SJCRH30 (cell line): Measurements from ENCODE around the gene PKDCC. TPM values are rescaled to one million over a fixed set of nuclear protein-coding genes. Genes with fewer than 3 reads are reported as not detected.
"Not testable (repeated sequence)": the region's sequence is repeated elsewhere in the genome, so short reads cannot be mapped to it uniquely, and the experiment has no call there.

Experiments
- DNase-seq, 2 experiments: peaks; one replicate each; pipeline ENCODE4 v3.0.0-alpha.2; 2015 to 2020
- H3K27ac ChIP-seq: fragments of 250-450 bp; sonication (Bioruptor Pico); 2 replicates; pipeline ENCODE4 v1.5.1; 2020; ENCODE audit warnings: mild to moderate bottlenecking, moderate library complexity
- H3K27me3 ChIP-seq: fragments of 250-450 bp; sonication (Bioruptor Pico); 2 replicates; pipeline ENCODE4 v1.5.1; 2020; ENCODE audit warnings: mild to moderate bottlenecking, moderate library complexity
- H3K36me3 ChIP-seq: fragments of 250-450 bp; sonication (Bioruptor Pico); 2 replicates; pipeline ENCODE4 v1.5.1; 2020; ENCODE audit warnings: mild to moderate bottlenecking, moderate library complexity
- H3K4me1 ChIP-seq: fragments of 250-450 bp; sonication (Bioruptor Pico); 2 replicates; pipeline ENCODE4 v1.5.1; 2020; ENCODE audit warnings: mild to moderate bottlenecking, moderate library complexity
- H3K4me3 ChIP-seq: fragments of 250-450 bp; sonication (Bioruptor Pico); 2 replicates; pipeline ENCODE4 v1.5.1; 2020; ENCODE audit warnings: mild to moderate bottlenecking, moderate library complexity
- H3K9me3 ChIP-seq: fragments of 250-450 bp; sonication (Bioruptor Pico); replicated peaks from 2 replicates; pipeline ENCODE4 v1.5.1; 2020; ENCODE audit warnings: mild to moderate bottlenecking, moderate library complexity
- total RNA-seq: library from RNA; depleted of rRNA; stranded (reverse); fragments of >200 nt; shearing (Covaris generic); gene quantifications from 2 replicates; pipeline ENCODE4 v1.2.3, GENCODE V29; 2014

The PKDCC gene
- total RNA-seq, 1 experiment from 2014 or later: 361 TPM

DNA sequence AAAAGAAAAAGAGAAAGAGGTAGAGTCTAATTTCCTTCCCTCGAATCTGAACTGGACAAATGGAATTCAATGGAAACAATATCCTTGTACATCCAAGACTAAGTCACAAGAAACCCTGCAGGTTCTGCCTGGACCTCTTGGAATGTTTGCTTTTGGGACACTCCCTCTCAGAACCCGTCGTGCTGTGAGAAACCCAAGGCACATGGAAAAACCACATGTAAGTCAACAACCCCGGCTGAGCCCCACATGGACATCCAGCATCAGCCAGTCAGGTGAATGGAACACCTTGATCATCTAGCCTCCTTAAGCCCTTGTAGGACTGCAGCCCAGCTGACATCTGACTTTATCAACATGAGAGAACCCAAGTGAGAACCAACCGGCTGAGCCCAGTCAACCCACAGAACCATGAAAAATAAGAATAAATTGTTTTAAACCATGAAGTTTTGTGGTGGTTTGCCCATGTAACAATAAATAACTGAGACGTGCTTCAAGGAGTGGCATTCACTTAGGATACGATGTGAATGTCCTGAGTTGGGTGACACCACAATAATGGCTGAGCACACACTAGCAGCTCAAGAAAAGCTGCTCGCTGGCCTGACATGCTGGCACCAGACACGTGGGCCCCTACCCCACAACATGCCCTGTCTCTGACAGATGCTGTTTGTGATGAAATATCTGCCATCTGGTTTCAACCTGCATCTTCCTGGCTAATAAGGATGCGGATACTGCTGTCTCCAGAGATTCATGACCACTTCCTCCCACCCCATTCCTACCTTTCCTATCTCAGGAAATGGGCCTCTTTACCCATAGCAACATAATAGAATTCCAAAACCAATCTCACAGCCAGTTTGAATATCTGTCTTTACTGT lies 28.8 kb downstream of the PKDCC start:
- Histone ChIP-seq H3K27ac (no peak overlapping the region), H3K27me3 (no peaks in the 10 kb centered on the region), H3K9me3 (no peaks in the 10 kb centered on the region), H3K4me1 (peaks cover 33% of the 10 kb centered on the region), H3K4me3 (no peak overlapping the region), H3K36me3 (no peaks in the 10 kb centered on the region)
- no peak for DNase-seq

DNA sequence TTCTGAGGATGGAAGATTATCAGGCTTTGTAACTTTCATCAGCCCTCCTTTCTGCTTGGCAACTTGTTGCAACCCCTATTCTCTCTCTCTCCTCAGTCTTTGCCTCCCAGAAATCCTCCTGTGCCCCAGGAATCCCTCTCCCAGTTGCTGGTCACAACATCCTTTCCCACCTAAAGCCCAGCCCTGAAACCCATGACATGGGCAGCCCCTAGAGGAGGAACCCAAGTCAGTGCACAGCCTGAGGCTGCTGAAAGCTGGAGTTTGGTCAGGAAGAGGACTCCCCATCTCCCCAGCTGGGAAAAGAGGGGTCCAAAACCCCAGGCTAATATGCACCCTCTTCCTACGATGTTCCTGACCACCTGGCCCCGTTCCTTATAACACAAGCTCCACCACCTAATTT lies 29.5 kb downstream of the PKDCC start:
- no peak overlapping the region for H3K27ac ChIP-seq
- H3K4me3 ChIP-seq: no peak overlapping the region
- H3K27me3 ChIP-seq: no peaks in the 10 kb centered on the region
- DNase-seq: peak; percentile 46 to 66
- H3K4me1 ChIP-seq: peaks cover 27% of the 10 kb centered on the region
- H3K9me3 ChIP-seq: no peaks in the 10 kb centered on the region; the same call in 1 of the 2 replicates
- H3K36me3 ChIP-seq: no peaks in the 10 kb centered on the region

DNA sequence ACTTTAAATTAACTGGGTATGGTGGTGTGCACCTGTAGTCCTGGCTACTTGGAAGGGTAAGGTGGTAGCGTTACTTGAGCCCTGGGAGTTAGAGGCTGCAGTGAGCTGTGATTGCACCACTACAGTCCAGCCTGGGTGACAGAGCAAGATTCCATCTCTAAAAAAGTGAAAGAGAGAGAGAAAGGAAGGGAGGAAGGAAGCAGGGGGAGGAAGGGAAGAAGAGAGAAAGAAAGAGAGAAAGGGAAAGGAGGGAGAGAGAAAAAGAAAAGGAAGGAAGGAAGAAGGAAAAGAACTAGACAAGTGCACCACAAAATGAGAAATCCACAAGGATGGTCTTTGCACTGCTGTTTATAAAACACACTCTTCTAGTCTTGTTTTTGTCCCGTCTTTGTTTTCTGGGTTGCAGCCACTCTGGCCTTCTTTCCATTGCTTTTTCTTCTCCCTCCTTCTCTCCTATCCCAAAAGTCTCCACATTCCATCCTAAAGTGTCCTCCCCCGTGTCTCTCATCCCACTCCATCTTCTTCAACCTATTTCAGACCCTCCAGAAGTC lies 32.0 kb downstream of the PKDCC start:
- H3K4me1 ChIP-seq: peaks cover 23% of the 10 kb centered on the region

DNA sequence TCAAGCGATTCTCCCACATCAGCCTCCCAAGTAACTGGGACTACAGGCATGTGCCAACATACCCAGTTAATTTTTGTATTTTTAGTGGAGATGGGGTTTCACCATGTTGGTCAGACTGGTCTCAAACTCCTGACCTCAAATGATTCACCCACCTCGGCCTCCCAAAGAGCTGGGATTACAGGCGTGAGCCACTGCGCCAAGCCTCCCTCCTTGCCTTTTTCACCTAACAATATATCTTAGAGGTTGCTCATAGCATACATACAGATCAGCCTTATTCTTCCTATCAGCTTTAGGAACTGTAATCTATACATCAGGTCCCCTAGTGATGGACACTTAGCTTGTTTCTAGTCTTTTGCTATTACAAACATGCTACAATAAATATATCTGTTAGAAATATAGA lies 33.3 kb downstream of the PKDCC start:
- not testable (repeated sequence) for H3K36me3 ChIP-seq, DNase-seq, H3K27me3 ChIP-seq

More for the DNA sequence above, 32.0 kb downstream of the PKDCC start:
- H3K4me3 ChIP-seq: no peak overlapping the region
- H3K36me3 ChIP-seq: no peaks in the 10 kb centered on the region
- no peaks in the 10 kb centered on the region; the same call in 1 of the 2 replicates for H3K9me3 ChIP-seq
- H3K27ac ChIP-seq: no peak overlapping the region
- no peak for DNase-seq
- H3K27me3 ChIP-seq: no peaks in the 10 kb centered on the region

DNA sequence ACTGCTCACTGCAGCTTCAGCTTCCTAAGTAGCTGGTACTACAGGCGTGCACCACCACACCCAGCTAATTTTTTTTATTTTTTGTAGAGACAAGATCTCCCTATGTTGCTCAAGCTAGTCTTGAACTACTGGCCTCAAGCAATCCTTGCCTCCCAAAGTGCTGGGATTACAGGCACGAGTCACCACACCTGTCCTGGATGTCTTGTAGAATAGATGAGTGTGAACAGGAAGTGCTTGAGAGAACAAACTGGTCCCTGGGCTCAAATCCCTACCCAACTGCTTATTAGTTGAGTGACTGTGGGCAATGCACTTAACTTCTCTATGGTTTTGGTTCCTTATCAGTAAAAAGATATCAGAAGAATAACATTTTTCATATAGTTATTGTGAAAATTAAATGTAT lies 34.2 kb downstream of the PKDCC start:
- H3K27ac ChIP-seq: no peak overlapping the region
- H3K4me1 ChIP-seq: peaks cover 40% of the 10 kb centered on the region
- no peak overlapping the region for H3K4me3 ChIP-seq
- no peaks in the 10 kb centered on the region for H3K27me3 ChIP-seq
- H3K36me3 ChIP-seq: no peaks in the 10 kb centered on the region
- peak in 1 of 2 experiments; percentile 54 for DNase-seq
- no peaks in the 10 kb centered on the region; the same call in 1 of the 2 replicates for H3K9me3 ChIP-seq

More for the DNA sequence above, 33.3 kb downstream of the PKDCC start:
- peaks cover 37% of the 10 kb centered on the region for H3K4me1 ChIP-seq
- H3K4me3 ChIP-seq, H3K27ac ChIP-seq, H3K9me3 ChIP-seq: not testable (repeated sequence)

DNA sequence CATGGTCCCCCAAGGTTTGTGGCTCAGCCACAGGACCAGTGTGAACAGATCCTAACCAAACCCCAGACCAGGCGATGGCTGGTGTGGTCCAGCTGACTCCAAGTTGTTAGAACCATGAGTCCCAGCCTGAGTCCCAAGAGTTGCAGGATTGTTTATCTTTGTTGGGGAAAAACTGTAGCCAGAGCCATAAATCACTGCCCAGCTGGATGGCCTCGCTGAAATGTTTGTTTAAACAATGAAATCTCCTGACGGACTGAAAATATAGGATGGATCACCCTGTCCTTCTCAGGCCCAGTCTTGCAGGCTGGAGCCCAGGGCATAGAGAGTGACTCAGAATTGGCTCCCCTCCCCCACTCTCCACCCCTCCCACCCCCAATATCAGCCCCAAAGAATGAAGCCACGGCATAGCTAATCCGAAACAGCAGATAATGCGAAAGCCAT lies 36.4 kb downstream of the PKDCC start:
- Histone ChIP-seq H3K9me3 (no peaks in the 10 kb centered on the region; the same call in 1 of the 2 replicates), H3K4me3 (no peak overlapping the region), H3K36me3 (no peaks in the 10 kb centered on the region), H3K27ac (peak overlapping the region; percentile 48; the same call in 1 of the 2 replicates), H3K4me1 (peaks cover 45% of the 10 kb centered on the region), H3K27me3 (no peaks in the 10 kb centered on the region)
- peak; percentile 80 to 81 for DNase-seq

DNA sequence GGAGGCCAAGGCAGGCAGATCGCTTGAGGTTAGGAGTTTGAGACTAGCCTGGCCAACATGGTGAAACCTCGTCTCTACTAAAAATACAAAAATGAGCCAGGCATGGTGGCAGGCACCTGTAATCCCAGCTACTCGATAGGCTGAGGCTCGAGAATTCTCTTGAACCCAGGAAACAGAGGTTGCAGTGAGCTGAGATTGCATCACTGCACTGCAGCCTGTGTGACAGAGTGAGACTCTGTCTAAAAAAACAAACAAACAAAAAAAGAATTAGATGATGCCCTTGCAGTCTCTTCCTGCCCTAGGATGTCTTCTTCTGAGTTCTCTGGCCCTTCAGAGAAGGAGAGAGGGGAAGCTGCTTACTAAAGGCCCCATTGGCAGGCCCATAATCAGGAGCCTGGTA lies 37.2 kb downstream of the PKDCC start:
- H3K4me3 ChIP-seq, H3K27me3 ChIP-seq, H3K36me3 ChIP-seq, DNase-seq, H3K9me3 ChIP-seq: not testable (repeated sequence)
- Histone ChIP-seq H3K27ac (peak overlapping the region; percentile 48), H3K4me1 (peaks cover 45% of the 10 kb centered on the region)

DNA sequence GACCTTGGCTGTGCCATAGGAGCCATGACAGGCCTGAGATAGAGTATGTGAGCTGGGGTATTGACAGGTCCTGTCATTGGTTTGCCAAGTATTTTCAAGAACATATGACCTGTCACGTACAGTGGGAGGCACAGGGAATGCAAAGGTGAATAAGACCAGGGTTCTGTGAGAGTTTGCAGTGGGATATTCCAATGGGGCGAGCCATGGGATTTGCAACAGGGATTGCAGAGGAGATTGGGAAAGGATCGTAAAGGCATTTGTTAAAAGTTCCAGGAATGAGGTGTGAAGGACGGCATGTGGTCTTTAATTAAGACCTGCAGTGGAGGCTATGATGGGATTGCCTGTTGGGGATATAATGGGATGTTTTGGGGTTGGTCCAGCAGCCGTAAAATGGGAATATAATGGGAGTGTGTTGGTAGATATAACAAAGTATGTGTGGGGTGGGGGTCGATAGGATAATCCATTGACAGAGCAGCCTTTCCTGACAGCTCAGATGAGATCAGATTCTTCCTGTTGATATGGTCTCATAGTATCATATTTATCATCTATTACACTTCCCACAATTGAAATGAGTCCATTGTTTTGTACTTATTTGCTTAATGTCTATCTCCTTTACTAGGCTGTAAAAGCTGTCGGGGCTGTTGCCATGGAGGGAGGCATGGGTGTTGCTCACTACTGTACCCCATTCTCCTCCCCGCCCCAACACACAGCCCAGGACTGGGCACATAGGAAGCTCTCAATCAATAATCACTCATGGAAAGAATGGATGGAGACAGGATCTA lies 38.1 kb downstream of the PKDCC start:
- no peak for DNase-seq
- Histone ChIP-seq H3K36me3 (no peaks in the 10 kb centered on the region), H3K4me1 (peaks cover 42% of the 10 kb centered on the region), H3K9me3 (no peaks in the 10 kb centered on the region; the same call in 1 of the 2 replicates), H3K4me3 (no peak overlapping the region), H3K27ac (peak overlapping the region; percentile 48; the same call in 1 of the 2 replicates), H3K27me3 (no peaks in the 10 kb centered on the region)

DNA sequence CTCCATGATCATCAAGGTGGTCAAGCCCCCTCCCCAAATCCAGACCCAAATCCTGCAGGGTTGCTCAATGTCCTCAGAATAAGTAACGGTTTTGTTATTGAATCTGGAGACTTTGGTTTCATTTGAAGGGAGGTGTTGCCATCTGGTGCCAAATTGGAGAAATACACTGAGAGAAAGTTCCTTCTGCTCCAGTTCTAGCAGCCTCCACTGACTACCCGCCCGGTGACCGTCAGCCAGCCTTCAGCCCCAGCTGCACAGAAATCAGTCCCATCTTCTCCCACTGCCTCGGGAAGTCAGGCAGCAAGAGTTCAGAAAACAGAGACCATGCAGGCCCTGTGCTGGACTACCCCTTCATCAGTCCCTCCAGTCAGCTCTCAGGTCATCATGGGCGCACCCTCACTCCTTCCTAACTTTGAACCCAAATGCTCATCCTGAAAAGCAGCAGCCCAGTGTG lies 38.7 kb downstream of the PKDCC start:
- DNase-seq: peak; percentile 73 to 96
- Histone ChIP-seq H3K4me3 (no peak overlapping the region), H3K36me3 (no peaks in the 10 kb centered on the region), H3K27me3 (no peaks in the 10 kb centered on the region), H3K27ac (no peak overlapping the region; the same call in 1 of the 2 replicates), H3K9me3 (no peaks in the 10 kb centered on the region; the same call in 1 of the 2 replicates), H3K4me1 (peaks cover 42% of the 10 kb centered on the region)

DNA sequence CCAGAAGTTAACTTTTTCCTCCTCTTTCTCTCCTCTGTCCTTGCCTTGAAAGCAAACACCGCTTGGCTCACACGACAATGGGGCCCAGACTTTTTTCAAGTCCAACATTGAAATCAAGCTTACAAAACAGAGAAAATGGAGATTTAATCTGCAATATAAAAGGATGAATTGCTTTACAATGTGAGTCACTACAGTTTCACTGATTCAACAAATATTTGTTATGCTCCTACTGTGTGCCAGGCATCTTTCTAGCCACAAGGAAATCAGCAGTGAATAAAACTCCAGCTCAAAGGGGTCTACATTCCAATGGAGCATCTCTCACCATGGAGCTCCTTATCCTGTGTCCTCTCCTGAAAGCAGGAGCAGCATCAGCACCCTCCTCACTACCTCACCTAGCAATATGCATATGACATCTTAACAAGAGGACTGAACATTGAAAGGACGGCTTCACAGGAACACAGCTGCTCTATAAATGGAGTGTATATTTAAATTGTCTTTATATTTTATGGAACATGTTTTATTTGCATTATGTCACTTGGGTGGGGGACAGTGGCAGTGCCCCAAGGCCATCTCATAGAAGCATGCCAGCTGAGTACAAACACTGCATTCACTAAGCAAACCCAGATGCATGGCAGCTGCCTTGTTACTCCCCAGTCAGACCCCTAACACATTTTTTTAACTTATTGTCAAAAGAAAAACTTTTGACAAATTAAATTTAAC lies 39.5 kb downstream of the PKDCC start:
- Histone ChIP-seq H3K27me3 (no peaks in the 10 kb centered on the region), H3K9me3 (no peaks in the 10 kb centered on the region), H3K4me1 (peaks cover 49% of the 10 kb centered on the region), H3K36me3 (no peaks in the 10 kb centered on the region), H3K27ac (no peak overlapping the region), H3K4me3 (no peak overlapping the region)
- no peak for DNase-seq

DNA sequence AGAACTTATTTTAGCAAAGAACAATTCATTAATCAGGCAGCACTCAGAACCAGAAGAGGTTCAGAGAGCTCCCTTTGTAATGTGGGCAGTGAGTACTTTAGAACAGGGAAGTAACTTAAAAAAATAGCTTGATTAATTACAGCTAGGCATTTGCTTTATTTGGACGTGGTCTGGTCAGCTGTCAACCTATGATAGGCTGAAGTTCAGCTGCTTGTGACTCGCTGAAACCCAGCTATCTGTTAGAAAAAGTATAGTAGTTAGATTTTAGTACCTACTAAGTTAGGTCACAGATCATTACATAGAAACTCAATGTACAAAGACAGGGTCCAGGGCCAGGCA lies 40.0 kb downstream of the PKDCC start:
- Histone ChIP-seq H3K9me3 (no peaks in the 10 kb centered on the region), H3K4me3 (no peak overlapping the region), H3K4me1 (peaks cover 54% of the 10 kb centered on the region), H3K36me3 (no peaks in the 10 kb centered on the region), H3K27me3 (no peaks in the 10 kb centered on the region), H3K27ac (no peak overlapping the region)
- no peak for DNase-seq

DNA sequence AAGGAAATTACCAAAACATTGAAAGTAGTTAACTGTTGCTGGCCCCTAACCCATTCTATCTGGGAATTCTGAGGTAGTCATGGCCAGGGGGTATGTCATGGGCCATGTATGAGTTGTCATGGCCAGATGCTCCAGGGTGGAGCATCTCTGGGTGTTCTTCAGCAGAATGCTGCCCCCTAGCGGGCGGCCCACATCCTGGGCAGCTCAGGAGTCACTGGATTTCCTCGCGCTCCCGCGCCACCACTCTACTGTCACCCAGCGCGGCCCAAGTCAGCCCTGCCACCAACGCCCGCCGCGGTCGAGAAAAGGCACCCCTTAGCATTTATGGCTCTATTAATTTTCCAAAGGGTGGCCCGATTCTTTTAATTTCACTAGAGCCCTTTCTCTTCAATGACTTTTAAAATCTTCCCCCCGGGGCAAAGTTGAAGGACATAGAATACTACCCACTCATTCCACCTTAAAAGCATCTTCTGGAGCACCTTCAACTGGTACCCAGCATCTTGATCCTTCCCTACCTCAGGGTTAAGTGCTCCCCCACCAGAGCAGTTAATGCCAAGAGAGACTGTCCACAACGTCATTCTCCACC lies 41.6 kb downstream of the PKDCC start:
- H3K4me3 ChIP-seq: no peak overlapping the region
- H3K36me3 ChIP-seq: no peaks in the 10 kb centered on the region
- no peak overlapping the region for H3K27ac ChIP-seq
- H3K4me1 ChIP-seq: peaks cover 47% of the 10 kb centered on the region
- no peaks in the 10 kb centered on the region for H3K9me3 ChIP-seq
- H3K27me3 ChIP-seq: no peaks in the 10 kb centered on the region
- no peak for DNase-seq

DNA sequence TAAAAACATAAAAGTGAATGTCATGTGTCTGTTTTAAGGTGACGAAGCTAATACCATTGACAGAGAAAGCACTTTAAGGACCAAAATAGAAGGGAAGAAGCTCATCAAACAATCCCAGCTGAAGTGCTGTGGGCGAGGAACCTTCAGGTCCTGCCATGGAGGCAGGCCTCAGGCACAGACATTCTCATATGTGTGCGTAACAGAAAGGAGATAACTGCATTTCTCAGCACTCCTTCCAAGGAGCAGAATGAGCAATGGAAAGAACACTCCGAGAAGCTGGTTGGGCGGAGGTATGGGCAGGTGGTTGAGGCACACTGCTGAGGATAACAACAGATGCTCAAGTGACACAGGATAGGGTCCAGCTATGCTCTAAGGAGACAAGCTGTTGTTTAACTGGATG lies 42.4 kb downstream of the PKDCC start:
- H3K4me3 ChIP-seq: no peak overlapping the region
- no peaks in the 10 kb centered on the region for H3K27me3 ChIP-seq
- no peak overlapping the region for H3K27ac ChIP-seq
- H3K36me3 ChIP-seq: no peaks in the 10 kb centered on the region
- DNase-seq: no peak
- H3K9me3 ChIP-seq: no peaks in the 10 kb centered on the region
- peaks cover 44% of the 10 kb centered on the region for H3K4me1 ChIP-seq

DNA sequence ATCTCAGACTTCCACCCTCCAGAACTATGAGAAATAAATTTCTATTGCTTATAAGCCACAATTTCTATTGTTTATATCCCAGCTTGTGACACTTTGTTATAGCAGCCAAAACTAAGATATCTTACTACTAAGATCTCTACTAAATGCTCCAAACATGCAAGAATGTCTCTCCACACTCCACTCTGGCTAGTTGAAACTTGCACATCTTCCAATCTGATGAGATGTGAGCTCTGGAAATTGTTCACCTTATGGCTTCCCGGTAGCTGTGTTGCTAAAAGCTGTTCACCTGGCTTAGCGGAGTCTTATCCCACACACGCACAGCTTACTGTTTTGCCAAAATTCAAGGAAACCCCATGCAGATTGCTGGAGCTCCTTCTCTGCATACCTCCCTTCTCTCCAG lies 43.9 kb downstream of the PKDCC start:
- Histone ChIP-seq H3K4me1 (peaks cover 38% of the 10 kb centered on the region), H3K27ac (no peak overlapping the region; the same call in 1 of the 2 replicates), H3K36me3 (no peaks in the 10 kb centered on the region), H3K9me3 (no peaks in the 10 kb centered on the region), H3K4me3 (no peak overlapping the region), H3K27me3 (no peaks in the 10 kb centered on the region)
- DNase-seq: no peak
